Left kidney (tissue), 2 donors: ENCODE results near the gene TRIP6. TPM values are rescaled to one million over a fixed set of nuclear protein-coding genes. Genes with fewer than 3 reads are reported as not detected.
A peak's percentile ranks its signal among the peaks of the same experiment; 100 is the strongest.
"Not testable (repeated sequence)": the region's sequence is repeated elsewhere in the genome, so short reads cannot be mapped to it uniquely, and the experiment has no call there.

Source experiments
- DNase-seq: peaks from one replicate; pipeline ENCODE4 v3.0.0-alpha.2; 2013
- polyA plus RNA-seq: library from polyadenylated mRNA; unstranded; fragments of 120-200 nt; gene quantifications from one replicate; pipeline ENCODE4 v1.2.1, GENCODE V29; 2013; ENCODE audit not compliant: insufficient read length

The TRIP6 gene
- polyA plus RNA-seq, 1 donor = 67.8 TPM

DNA sequence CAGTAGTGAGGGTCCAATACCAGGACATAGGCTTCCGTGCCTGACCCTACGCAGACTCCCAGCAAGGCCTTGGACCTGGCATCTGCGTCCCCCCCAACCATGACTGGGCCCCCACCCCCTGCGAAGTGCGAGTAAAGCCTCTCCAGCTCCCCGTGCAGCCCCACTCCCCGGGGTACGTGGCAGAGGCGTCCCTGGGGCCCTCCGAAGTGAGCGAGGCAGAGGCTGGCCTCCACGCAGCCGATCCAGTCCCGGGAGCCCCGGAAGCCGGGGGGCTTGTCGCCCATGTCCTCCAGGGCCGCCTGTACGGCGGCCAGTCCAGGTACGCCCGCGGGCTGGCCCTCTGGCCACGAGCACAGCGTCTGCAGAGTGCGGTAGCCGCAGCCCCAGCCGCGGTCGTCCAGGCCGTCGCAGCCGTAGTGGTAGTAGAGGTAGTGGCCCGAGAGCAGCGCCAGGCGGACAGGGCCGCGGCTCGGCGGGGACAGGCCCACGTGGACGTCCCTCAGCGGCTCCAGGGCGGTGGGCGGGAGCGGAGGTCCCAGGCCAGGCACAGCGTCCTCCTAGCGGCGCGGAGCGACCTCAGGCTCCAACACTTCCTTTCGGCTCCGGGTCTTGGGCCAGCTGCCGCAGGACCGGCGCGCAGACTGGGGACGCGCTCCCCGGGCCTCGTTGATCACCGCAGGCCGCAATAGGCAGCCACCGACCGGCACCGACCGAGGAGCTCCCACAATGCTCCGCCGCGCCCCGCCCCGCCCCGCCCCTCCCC lies 22.0 kb downstream of the TRIP6 start, which contains the start of gene UFSP1:
TSS of gene UFSP1 (minus strand) at position 728 of the 763 bp plus-strand sequence. CDS start at position 284, 444 bp downstream.
- no peak for DNase-seq

- no peak for DNase-seq
Observed at GRCh38 chr7:100890653-100891567, 23.7 kb downstream of the TRIP6 start.

- DNase-seq = no peak
Observed at GRCh38 chr7:100891568-100892247, 24.5 kb downstream of the TRIP6 start.

GRCh38 chr7:100892364-100893317 lies 25.5 kb downstream of the TRIP6 start:
- no peak for DNase-seq

DNA sequence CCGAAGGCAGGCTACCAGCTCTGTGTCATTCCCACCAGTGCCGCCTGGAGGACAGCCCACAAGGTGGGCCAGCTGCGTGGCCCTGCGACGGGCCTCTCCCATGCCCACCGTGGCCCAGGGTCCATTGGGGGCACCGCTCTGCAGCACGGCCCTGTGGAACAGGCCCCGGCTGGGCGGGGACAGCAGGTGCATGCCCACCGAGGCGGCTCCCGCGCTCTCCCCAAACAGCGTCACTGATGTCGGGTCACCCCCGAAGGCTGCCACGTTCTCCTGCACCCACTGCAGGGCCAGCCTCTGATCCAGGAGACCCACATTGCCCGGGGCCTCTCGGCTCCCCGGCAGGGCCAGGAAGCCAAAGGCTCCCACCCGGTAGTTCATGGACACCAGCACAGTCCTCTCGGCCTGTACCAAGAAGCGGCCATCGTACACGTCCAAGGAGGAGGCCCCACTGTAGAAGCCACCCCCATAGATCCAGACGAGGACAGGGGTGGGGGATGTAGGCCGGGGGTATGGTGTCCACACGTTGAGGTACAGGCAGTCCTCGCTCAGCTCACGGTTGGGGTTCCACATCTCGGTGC lies 26.2 kb downstream of the TRIP6 start:
- DNase-seq = no peak

DNA sequence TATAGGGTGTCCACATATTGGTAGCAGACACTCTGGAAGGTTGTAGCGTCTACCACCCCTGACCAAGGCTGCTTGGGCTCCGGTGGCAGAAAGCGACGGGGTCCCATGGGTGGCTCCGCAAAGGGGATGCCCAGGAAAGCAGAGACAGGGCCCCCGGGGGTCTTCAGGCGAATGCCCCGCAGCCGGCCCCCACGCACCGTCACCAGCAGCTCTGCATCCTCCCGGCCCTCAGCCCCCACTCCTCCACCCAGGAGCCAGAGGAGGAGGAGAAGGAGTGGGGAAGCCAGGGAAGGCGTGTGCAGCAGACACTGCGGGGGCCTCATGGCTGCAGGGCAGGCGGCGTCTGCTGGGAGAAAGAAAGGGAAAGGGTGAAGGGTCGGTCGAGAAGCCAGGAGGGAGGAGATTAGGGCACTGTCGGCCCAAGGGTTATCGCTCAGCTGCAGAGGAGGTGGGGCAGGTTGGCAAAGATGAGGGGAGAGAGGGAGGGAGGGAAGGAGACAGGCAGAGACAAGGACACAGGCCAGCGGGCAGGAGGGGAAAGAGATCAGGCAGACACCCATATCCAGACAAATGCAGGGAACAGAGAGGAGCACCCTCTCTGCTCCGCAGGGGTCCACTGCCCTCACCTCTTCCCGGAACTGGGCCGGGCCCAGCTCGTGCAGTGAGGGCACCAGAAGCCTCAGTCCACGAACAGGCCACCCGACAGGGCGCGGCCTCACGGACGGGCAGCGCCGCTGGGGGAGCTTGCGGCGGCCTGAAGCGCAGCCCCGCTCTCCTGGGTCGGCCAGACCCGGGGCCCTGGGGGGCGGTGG lies 26.9 kb downstream of the TRIP6 start:
- DNase-seq = no peak

DNA sequence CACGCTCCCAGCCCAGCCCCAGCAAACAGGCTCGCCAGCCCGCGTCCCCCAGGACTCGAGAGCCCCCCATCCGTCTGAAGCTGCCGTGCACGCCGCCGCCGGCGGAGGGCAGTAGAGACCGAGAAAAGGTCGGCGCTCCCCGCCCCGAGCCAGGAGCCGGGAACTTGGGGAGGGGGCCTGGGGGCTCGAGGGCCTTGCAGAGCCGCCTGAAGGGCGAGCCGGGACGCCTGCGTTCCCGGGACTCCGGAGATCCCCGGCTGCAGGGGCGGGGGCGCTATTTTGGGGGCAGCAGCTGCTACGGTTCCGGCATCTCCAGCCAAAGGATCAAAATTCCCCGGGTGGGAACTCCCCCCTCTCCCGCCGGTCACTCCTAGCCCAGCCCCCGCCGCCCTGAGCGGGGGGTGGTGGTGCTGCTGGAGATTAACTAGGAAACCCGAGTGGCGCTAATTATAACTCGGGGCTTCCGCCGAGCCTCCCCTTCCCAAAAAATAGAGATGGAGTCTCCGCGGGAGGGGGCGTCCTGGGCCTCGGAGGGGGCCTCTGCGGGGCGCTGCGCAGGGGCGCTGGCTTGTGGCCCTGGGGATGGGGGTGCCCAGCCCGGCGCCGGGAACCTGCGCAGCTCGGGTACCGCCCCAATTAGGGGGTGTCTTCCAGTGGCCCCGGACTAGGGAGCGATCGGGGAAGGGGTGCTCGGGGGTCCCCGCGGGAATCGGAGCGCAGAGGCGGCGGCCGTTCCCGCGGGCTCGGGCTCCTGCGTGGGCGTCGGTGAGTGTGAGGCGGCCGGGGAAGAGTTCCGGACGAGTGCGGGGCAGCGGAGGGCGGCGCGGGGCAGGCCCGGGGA lies 27.9 kb downstream of the TRIP6 start:
- DNase-seq = peak; percentile 60

GRCh38 chr7:100895701-100895955 lies 28.4 kb downstream of the TRIP6 start, which contains the start of gene ACHE:
ACHE (minus strand) TSS chr7:100895888; CDS start chr7:100894232, 1,656 bp downstream.
- no peak for DNase-seq

GRCh38 chr7:100895956-100896731 lies 29.0 kb downstream of the TRIP6 start:
- peak; percentile 33 for DNase-seq

DNA sequence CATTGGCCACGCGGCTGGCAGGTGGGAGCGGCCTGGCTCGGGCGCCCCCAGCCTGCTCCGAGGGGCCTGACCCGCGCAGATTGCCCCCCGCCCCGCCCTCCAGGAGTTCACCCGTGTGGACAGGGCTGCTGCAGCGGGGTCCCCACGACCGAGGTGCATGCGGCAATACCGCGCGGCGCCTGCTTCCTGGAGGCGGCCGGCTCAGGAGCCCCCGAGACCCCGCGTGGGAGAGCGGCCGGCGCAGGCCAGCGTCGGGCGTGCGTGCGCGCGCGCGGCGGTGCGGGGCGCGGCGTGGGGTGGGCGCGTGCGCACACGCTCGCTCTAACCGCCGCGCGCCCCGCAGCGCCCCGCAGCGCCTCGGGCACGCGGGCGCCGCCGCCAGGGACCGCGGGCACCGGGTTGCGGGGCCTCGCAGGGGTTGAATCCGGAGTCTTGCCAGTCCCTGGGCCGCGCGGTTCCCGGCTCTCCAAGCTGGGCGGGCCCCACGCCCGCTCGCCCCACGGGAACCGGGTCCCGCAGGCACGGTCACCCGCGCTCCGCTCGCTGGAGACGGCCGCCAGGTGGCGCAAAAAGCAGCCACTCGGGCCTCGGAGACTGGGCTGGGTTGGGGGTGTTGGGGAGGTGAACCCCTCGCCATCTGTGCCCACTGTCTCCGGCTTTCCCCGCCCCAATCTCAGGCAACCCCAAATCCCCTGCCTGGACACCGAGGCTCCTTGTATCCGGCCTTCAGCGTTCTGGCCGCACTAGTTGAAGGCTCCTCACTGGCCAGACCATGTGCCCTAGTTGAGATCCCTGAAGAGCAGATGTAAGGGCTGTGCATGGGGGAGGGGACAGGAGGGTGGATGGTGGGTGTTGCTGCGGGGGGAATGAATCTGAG lies 29.8 kb downstream of the TRIP6 start:
- peak; percentile 30 for DNase-seq

DNA sequence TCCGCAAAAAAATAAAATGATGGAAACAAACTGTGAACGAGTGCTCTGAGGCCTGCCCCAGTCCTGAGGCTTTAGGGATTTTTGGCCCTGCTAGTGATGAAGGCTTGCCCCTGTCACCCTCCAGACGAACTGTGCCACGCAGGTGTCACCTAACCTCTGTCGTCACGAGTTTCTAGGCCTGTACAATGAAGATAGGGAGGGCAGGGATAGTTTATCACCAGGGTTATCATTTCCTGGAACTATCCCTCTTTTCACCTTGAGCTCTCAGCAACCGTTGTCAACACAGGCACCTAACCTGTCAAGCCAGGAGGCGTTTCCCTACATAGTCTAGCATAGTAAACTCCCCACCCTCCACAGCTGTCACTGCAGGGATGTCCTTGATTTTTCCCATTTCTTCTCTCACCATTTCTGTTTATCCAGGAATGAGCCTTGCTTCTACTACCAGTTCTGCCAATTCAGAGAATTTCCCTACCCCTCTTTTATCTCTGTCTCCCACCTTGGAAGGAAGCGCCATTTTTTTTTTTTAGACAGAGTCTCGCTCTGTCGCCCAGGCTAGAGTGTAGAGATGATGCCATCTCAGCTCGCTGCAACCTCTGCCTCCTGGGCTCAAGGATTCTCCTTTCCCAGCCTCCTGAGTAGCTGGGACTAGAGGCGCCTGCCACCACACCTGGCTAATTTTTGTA lies 30.7 kb downstream of the TRIP6 start:
- DNase-seq = no peak

- no peak for DNase-seq
Observed at GRCh38 chr7:100899432-100899831, 32.2 kb downstream of the TRIP6 start.

GRCh38 chr7:100900978-100901377 lies 33.8 kb downstream of the TRIP6 start:
- DNase-seq = no peak

DNA sequence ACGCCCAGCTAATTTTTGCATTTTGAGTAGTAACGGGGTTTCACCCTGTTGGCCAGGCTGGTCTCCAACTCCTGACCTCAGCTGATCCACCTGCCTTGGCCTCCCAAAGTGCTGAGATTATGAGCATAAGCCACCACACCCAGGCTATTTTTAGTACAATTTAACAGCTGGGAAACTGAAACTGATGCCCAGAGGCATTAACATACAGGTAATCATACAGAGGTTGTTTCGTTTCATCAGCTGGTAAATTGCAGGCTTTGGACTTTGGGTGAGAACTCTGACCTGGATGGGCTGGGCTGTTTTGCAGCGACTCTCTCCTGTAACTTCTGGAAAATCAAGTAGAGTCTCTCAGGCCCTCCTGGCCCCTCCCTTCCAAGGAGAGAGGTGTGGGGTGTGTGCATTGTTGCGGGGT lies 34.7 kb downstream of the TRIP6 start:
- no peak for DNase-seq

GRCh38 chr7:100902638-100903037 lies 35.5 kb downstream of the TRIP6 start:
- DNase-seq = no peak

DNA sequence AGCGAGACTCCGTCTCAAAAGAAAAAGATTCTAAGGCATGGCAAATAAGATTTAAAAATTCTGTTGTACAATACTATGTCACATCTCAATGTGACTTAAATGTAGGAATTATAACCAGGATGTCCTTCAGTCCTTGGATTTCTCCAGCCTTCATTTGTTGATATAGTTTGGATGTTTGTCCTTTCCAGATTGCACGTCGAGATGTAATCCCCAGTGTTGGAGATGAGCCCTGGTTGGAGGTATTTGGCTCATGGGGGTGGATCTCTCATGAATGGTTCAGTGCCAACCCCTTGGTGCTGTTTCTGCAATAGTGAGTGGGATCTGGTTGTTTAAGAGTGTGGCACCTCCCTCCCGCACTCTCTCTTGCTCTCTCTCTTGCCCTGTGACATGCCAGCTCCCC lies 41.3 kb downstream of the TRIP6 start:
- DNase-seq = no peak

- not testable (repeated sequence) for DNase-seq
Observed at GRCh38 chr7:100910443-100910842, 43.3 kb downstream of the TRIP6 start.
